HG02884 (cell line): ENCODE results near the gene SLC6A1.

ENCODE experiments used
- ATAC-seq: cut with Tn5 transposase; IDR thresholded peaks from one replicate; pipeline ENCODE4 v1.9.1; 2021; ENCODE audit warnings: mild to moderate bottlenecking, moderate library complexity; ENCODE audit not compliant: unreplicated experiment

SLC6A1 gene

DNA sequence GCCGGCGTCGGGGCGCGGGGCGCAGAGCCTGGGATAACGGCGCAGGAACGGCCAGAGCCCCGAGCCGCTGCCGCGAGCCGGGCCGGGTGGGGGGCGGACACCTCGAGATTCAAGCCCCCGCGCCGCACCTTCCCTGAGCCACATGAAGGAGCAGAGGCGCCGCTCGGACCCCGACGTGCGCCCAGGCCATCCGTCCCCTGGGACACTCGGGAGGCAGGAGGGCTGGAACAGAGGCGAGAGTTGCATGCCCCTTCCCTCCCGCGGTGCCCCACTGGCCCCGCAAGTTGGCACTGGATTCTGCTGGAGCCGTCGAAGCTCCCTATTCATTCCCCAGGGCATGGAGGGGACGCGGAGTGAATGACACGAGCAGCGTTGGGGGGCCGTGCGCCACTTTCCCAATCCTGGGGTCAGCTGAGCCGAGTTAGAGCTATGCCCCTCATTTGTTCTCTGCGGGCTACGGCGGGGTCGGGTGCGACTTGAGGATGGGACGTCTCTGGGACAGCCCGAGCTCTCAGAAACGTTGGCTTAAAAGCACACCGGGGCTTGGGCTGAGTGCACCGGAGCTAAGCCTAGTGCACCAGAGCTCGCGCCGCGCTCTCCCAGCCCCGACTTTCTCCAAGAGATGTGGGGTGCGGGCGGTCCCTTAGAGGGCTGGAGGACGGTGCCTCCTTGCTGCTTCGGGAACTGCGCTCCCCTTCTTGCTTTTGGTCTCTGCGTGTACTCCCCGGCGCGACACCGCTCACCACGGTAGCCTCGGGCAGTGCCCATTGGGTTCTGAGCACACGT, 588 bp downstream of the SLC6A1 start:
- ATAC-seq = no peak

DNA sequence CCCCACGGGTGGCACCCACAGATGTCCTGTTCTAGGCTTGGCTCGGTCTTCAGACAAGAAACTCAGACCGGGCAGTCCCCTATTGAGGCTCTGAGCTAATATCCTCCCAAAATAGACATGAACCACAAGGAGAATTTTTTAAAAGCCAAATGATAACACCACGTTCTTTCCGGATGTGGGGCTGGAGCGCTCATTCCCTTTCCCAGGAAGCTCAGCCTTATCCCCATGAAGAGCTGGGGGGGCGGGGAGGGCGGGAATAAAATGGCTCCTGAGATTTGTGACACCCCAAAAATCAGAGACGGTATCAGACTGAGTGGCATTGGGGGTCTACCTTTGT, 1.1 kb downstream of the SLC6A1 start:
- no peak for ATAC-seq

DNA sequence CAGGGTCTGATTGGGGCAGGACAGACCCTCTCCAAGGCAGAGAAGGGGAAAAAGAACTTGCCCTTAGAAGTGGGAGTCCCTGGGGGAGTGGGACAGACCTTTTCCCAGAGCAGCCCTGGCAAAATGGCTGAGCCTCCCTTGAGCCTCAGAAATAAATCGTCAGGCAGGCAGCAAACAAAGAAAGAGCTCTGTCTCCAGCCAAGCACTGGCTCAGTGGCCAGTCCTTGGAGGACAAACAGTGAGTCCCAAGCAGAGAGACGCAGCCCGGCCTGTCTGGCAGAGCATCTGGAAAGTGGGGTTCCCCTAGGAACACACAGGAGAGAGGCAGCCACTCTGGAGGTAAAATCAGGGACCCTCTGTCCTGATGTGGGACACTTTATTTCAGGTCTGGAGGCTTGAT, 1.8 kb downstream of the SLC6A1 start:
- no peak for ATAC-seq

DNA sequence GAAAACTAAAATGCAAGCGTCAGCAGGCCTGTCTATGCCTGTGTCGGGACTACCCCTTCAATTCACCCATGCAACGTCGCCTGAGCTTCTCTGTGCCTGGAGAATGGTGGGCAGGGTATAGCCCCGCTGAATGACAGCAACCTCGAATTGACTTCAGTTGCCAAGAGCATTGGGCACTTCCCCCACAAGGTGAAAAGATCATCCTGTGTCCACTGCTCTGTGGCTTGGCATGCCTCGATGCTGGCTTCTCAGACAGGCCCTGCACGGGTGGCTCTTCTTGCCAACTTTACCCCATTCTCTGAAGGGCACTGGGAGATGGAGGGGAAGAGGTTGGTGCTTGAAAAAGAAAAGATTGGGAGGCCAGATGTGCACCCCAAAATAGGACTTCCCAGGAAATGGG, 3.3 kb downstream of the SLC6A1 start:
- no peak for ATAC-seq

GRCh38 chr3:10996345-10997013, 3.9 kb downstream of the SLC6A1 start:
- no peak for ATAC-seq

DNA sequence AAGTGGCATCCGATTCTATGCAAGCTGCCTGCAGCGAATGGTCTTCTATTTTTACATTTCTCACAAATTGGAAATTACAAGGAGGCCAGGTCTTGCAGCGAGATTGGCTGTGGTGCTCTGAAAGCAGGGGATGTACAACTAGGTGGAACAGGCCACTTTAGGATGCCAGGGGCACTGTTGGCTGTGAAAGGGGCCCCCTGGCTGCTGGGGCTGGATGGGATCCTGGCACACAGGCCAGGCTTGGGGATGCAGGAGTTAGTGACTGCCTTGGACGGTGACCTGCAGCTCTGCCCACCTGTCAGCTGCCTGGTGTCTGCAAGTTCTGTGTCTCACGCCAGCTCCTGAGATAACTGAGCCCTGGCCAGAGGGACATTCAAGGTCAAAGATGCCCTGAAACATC, 4.6 kb downstream of the SLC6A1 start:
- no peak for ATAC-seq

GRCh38 chr3:10998542-10998941, 6.0 kb downstream of the SLC6A1 start:
- no peak for ATAC-seq

GRCh38 chr3:10999221-11000107, 6.9 kb downstream of the SLC6A1 start:
- ATAC-seq = no peak

DNA sequence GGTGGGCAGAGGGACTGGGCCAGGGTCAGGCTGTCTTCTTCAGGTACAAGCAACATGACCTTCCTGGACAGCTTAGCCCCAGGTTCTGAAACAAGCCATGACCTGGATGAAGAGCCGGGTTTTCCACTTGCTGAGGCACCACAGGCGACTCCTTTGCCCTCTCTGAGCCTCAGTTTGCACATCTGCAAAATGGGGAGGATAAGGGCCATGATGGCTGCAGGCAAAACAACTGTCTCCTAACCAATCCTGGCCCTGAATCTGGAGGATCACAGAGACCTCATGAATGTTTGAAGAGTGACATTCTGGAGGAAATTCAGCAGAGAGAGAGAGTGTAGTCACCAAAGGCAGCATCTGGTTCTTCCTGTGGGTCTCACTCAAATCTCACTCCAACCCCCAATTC, 8.0 kb downstream of the SLC6A1 start:
- no peak for ATAC-seq

DNA sequence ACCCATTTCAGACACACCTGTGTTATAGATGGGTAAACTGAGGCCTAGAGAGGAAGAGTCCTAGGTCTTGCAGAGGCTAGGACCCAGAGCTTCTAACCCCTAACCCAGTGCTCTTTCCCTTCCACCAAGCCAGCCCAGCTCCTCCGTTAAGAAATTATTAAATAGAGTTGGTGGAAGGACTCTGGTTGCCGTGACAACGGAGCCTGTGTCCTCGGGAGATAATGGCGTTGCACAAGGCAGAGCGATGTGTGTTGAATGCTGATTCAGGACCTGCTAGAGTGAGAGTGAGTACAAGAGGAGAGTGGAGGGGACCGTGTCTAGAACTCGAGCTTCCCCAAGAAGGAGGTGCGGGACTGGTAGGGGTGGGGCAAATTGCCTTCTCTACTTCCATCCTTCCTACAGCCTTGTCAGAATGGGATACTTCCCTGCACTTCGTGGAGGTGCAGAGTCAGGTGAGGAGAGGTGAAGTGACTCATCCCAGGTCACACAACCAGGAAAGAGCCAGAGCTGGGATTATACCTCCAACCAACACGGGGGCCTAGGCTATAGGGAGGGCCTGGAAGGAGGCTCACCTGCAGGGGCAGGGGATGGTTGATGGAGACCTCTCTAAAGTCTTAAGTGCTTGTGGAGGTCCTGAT, 8.6 kb downstream of the SLC6A1 start:
- ATAC-seq = no peak

- ATAC-seq = no peak
Measured at GRCh38 chr3:11001658-11002021, 9.1 kb downstream of the SLC6A1 start.

DNA sequence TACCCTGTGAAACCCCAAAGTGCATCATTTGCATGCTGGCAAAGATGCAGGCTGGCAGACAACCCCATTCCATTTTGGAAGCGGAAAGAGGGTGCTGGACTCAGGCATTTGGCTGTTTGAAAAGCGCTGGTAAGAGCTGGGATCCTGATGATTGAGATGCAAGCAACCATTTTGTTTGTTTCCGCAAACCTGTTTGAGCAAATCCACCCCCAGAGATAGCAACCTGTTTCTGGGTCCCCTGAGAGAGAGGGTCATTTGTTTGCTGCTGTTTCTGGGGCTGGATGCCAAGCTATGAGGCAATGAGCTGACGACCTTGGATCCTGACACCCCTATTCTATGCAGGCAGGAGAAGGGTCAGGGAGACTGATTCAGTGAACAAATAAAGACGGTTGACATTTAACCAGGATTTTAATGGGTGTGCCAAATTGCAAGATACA, 9.8 kb downstream of the SLC6A1 start:
- no peak for ATAC-seq

- no peak for ATAC-seq
Measured at GRCh38 chr3:11004563-11004962, 12.0 kb downstream of the SLC6A1 start.

DNA sequence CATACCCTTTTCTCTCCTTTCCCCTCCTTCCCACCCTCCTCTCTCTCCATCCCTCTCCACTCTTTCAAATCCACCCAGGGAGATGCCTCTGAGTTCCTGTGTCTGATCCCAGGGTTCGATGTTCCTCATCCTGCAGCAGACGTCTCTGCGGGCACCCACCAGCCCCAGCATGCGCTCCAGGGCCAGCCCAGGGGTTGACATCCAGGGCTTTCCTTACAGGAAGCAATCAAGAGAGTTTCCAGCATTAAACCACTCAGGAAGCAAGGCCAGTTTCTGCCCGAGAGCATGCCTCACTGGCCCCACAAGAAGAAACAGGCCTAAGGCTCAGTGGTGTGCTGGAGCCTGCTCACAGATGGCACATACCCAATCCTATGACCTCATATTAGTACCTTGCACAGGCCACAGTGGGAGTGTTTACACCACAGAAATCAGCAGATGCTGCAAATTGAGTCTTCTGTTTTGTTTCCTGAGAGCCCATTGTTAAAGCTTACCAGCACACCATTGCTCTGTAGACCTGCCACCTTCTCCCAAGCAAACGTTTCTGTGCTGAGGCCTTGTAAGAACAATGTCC, 13.2 kb downstream of the SLC6A1 start:
- ATAC-seq = no peak

DNA sequence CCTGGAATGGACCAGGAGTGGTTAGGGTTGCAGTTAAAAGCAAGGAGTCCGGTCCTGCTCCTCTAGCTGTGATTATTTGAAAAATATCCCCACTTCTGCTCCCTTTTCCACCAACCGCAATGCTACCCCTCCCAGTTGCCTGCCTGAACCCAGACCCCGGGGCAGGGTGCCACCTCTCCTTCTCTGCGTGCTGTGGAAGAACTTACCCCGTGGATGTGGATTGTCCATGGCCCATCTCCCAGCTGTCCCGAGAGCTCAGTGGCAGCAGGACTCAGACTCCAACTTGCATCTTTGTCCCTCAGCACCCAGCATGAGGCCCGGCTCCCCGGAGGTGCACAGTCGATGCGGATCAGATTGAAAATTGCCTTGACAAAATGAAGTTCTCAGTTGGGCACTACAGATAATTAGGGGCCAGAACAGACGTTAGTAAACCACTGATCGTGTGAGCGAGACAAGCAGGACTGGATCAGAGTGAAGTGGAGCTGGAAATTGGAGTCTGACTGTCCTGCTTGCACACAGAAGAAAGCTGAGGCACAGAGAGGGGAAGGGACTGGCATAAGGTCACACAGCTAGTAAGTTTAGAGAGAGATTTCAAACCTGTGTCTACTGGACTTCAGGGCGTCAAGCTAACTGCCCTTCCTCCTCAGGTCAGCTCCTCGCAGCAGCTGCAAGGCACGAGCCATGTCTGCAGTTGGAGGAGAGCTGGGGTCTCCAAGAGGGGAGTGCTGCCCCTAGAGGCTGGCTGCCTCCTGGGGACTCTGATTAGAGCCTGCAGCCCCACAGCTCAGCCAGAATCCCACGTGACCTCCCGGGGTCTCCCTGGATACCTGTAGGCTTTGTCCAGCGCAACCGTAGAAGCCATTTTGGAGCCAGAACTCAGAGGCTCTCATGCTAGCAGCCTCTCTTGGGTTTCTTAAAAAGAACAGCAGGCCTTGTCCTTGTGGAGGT, 14.7 kb downstream of the SLC6A1 start:
- ATAC-seq = no peak

DNA sequence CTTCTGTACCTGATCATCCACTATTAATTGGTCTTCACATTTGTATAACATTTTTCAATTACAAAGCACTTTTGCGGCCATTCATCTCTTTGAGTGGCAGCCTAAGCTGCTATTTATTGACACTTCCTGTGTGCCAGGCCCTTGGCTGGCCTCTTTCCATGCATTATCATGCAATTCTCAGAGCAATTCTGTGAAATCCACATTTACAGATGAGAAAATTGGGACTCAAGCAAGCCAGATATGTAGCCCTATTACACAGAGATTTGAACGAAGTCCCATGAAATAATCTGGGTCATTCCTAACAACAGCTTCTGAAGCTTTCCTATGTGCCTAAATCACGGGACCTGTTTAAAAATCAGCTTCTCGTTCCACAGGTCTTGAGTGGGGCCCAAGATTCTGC, 17.4 kb downstream of the SLC6A1 start:
- no peak for ATAC-seq

DNA sequence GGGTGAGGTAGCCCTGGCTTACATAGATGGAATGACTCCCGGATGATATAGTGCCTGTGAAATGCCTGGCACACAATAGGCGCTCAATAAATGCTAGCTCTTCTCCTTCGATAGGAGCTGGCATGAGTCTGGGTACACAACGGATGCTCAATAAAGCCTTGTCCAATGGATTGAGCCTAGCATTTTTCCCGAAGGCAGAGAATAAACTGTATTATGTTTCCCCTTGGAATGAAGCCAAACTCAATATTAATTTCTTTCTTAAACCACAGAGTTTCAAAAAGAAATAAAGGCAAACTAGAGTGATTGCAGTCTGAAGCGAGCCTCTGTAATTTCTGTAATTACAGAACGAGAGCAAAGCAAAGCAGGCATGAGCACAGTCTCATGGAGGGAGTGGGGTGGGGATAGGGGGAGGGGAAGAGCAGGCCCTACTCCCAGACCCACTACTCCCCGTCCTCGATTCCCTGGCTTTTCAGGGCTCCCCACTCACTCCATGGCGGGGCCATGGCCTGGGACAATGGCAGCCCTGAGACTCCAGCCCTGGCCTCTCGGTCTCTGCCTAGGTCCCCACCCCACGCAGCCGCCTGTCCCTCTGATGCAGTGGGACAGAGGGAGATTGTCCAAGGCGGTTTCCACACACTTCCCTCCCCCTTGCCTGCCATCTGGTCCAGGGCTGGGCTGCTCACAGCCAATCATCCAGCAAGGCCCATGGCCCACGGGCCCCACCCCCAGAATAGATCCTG, 18.0 kb downstream of the SLC6A1 start:
- no peak for ATAC-seq

DNA sequence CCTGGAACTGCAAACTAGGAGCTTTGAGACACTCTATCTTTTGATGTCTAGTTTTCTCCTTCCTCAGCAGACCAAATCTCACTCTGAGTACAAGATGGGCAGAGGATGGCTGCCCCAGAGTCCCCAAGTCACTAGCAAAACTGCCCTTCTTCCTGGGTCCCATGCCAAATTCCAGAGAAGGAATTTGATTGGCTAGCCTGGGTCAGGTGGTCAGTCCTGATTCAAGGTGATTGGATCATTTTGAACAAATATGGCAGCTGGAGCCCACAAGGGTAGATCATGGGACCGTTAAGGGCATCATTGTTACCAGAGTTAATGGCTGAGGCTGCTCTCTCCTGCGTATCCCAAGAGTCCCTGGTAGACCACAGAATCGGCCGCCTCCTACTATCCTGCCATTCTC, 21.7 kb downstream of the SLC6A1 start:
- ATAC-seq = no peak

DNA sequence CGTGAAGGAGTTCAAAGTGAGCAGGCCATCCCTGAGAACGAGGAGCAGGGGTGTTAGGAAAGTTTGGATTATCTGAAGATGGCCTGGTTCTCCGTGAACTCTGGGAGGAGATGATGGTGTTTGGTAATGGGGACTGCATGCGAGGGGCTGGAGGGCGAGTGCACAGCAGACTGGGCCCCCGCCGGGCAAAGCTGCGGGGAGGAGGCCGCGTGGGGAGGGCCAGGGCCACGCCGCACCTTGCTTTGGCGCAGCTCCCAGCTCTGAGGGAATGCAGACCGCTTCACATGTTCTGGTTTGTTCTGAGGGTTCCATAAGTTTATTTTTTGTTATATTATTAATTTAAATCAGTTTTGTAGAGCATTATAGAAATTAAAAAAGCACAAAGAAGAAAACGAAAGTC, 22.2 kb downstream of the SLC6A1 start:
- no peak for ATAC-seq
